MCF 10A (cell line): Measurements from ENCODE around the gene MAGI1. TPM values are rescaled to one million over a fixed set of nuclear protein-coding genes. Genes with fewer than 3 reads are reported as not detected.

Experiments used
- BruUV-seq: library from RNA; stranded (reverse); fragments of 400-500 nt; replicated peaks from 2 replicates; lab custom pipeline; 2021; lab: Mats Ljungman, UMichigan
- CTCF ChIA-PET: fragments of 300-600 bp; sonication (Branson Sonifier 250); formaldehyde crosslinking; extraction: SDS; loops from one replicate; lab custom pipeline; 2021; ENCODE audit warnings: antibody characterized with exemption, inconsistent platforms; lab: Yijun Ruan, JAX
- POLR2A ChIA-PET: fragments of 300-600, 350-650 bp; sonication (Branson Sonifier 250); formaldehyde crosslinking; extraction: SDS; loops from one replicate; lab custom pipeline; 2020; ENCODE audit warnings: antibody characterized with exemption, inconsistent platforms; lab: Yijun Ruan, JAX
- DNase-seq: peaks from one replicate; pipeline ENCODE4 v3.0.0-alpha.2; 2018; ENCODE audit not compliant: unreplicated experiment
- H3K27ac Mint-ChIP-seq: one replicate; pipeline ENCODE4 v1.8.0; 2022; ENCODE audit warnings: mild to moderate bottlenecking, low read depth, mixed read lengths; ENCODE audit not compliant: unreplicated experiment
- H3K27me3 Mint-ChIP-seq: one replicate; pipeline ENCODE4 v1.8.0; 2022; ENCODE audit warnings: mixed read lengths; ENCODE audit not compliant: insufficient read depth, unreplicated experiment
- H3K36me3 Mint-ChIP-seq: one replicate; pipeline ENCODE4 v1.8.0; 2022; ENCODE audit warnings: mild to moderate bottlenecking, moderate library complexity, mixed read lengths; ENCODE audit not compliant: insufficient read depth, unreplicated experiment
- H3K4me1 Mint-ChIP-seq: one replicate; pipeline ENCODE4 v1.8.0; 2022; ENCODE audit warnings: mixed read lengths; ENCODE audit not compliant: insufficient read depth, unreplicated experiment
- H3K4me3 Mint-ChIP-seq: one replicate; pipeline ENCODE4 v1.8.0; 2022; ENCODE audit warnings: mild to moderate bottlenecking, moderate library complexity, mixed read lengths; ENCODE audit not compliant: unreplicated experiment
- H3K9me3 Mint-ChIP-seq: one replicate; pipeline ENCODE4 v1.8.0; 2022; ENCODE audit warnings: mixed read lengths; ENCODE audit not compliant: unreplicated experiment
- intact Hi-C: fragments of 100-400 bp; cut with micrococcal nuclease; formaldehyde crosslinking; loops from 2 replicates; pipeline ENCODE4 v1.14.1; 2022
- total RNA-seq: library from RNA; stranded (reverse); gene quantifications from 2 replicates; pipeline ENCODE4 v1.2.3, GENCODE V29; 2022
- TF ChIP-seq, protein P1 (sequence below): fragments of 200-600 bp; IDR thresholded peaks from one replicate; pipeline ENCODE4 v1.8.0; 2022; ENCODE audit warnings: antibody characterized with exemption, mild to moderate bottlenecking; ENCODE audit not compliant: unreplicated experiment

Gene MAGI1
- total RNA-seq, 1 experiment from 2014 or later: 6.2 TPM

DNA sequence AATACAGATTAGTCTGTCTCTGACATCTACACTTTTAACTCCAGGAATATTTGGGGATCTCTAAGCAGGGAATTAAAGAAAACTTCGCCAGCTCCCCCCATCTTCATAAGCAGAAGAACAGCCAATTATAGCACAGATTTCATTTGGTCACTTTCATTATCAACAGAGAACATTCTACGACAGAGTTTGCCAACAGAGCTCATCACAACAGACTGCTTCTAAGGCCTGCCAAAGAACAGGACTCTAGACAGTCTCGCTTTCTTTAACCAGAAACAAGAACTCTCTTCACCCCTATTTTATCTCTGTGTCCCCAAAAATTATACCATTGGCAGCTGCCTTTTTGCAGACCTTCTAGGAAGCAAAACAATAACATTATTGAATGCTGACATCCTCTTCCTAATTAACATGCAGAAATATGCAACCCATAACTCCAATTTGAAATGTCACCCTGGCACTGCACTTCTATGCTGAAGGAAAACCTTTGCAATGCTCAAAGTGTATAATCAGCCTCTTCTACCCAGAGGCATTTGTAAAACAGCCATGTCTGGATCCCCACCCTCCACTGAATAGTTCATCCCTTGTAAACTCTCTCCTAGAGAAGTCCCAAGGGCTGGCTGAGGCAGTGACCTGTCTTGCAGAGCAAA, 552.8 kb downstream of the MAGI1 start:
- no peak overlapping the region for H3K4me3 Mint-ChIP-seq
- CTCF ChIA-PET: interaction anchor here (0.7 kb wide), 1 partner anchor 12 kb away, joined by 3 read pairs; no protein-coding TSS in a partner anchor
- H3K4me1 Mint-ChIP-seq: no peaks in the 10 kb centered on the region
- H3K27me3 Mint-ChIP-seq: no peaks in the 10 kb centered on the region
- H3K27ac Mint-ChIP-seq: no peak overlapping the region
- POLR2A ChIA-PET: interaction anchor here (1.2 kb wide), 1 partner anchor 7 kb away, joined by 4 read pairs; no protein-coding TSS in a partner anchor
- no TSS peak for BruUV-seq
- intact Hi-C loops: loop anchor here (5.0 kb wide), 1 partner anchor 186 kb away; no protein-coding TSS in a partner anchor
- TF ChIP-seq, protein P1, sequence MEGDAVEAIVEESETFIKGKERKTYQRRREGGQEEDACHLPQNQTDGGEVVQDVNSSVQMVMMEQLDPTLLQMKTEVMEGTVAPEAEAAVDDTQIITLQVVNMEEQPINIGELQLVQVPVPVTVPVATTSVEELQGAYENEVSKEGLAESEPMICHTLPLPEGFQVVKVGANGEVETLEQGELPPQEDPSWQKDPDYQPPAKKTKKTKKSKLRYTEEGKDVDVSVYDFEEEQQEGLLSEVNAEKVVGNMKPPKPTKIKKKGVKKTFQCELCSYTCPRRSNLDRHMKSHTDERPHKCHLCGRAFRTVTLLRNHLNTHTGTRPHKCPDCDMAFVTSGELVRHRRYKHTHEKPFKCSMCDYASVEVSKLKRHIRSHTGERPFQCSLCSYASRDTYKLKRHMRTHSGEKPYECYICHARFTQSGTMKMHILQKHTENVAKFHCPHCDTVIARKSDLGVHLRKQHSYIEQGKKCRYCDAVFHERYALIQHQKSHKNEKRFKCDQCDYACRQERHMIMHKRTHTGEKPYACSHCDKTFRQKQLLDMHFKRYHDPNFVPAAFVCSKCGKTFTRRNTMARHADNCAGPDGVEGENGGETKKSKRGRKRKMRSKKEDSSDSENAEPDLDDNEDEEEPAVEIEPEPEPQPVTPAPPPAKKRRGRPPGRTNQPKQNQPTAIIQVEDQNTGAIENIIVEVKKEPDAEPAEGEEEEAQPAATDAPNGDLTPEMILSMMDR: no peak
- H3K36me3 Mint-ChIP-seq: no peaks in the 10 kb centered on the region
- H3K9me3 Mint-ChIP-seq: no peaks in the 10 kb centered on the region
- no peak for DNase-seq

DNA sequence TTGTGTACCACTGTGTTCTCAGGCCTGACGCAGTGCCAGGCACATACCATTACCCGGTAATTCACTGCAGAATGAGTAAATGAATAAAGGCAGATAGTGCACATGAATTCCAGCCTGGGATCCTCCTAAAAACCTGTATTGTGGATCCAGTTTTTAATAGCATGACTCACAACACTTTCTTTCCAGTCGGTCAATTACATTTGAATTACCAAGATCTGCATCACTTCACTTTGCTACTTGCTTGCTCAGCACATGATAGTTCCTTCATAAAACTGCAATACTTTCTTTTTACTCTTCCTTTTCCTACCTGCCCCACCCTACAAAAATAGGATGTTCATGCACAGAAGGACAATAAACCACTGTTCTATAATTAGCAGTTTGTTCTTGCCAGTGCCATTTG, 553.8 kb downstream of the MAGI1 start:
- no peaks in the 10 kb centered on the region for H3K9me3 Mint-ChIP-seq
- POLR2A ChIA-PET: no interaction called here
- H3K36me3 Mint-ChIP-seq: no peaks in the 10 kb centered on the region
- H3K4me3 Mint-ChIP-seq: no peak overlapping the region
- TF ChIP-seq, protein P1: no peak
- CTCF ChIA-PET: interaction anchor here (0.7 kb wide), 1 partner anchor 1895 kb away, joined by 5 read pairs; no protein-coding TSS in a partner anchor
- no peaks in the 10 kb centered on the region for H3K27me3 Mint-ChIP-seq
- intact Hi-C loops: loop anchor here (5.0 kb wide), 1 partner anchor 187 kb away; no protein-coding TSS in a partner anchor
- no peak for DNase-seq
- H3K27ac Mint-ChIP-seq: no peak overlapping the region
- no peaks in the 10 kb centered on the region for H3K4me1 Mint-ChIP-seq
- no TSS peak for BruUV-seq

DNA sequence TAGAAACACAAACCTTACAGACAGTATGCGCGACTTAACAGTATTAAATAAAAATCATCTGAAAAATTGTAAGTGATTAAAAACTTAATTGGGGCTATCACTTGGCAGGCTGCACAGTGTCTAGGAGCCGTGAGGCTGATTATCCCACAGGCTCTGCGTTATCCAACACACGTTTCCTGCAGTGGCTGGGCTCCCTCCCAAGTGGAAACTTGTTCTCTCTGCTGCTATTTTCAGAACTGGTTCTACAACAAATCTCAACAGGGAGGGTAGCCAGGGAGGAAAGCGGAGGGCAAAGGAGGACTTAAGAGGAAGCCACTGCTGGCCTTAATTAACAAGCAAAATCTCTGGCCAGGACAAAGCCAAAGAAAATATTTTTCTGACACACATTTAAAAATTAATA, 555.2 kb downstream of the MAGI1 start:
- Mint-ChIP-seq H3K27ac (no peak overlapping the region), H3K27me3 (no peaks in the 10 kb centered on the region), H3K4me1 (no peaks in the 10 kb centered on the region), H3K9me3 (no peaks in the 10 kb centered on the region), H3K36me3 (no peaks in the 10 kb centered on the region), H3K4me3 (no peak overlapping the region)
- ChIA-PET CTCF (interaction anchor here (0.6 kb wide), 3 partner anchors 948 to 982 kb away, joined by 5 to 9 read pairs (median 6); no protein-coding TSS in a partner anchor), POLR2A (interaction anchor here (0.9 kb wide), 1 partner anchor 11 kb away, joined by 3 read pairs; no protein-coding TSS in a partner anchor)
- intact Hi-C loops: no loop called here
- no peak for DNase-seq
- BruUV-seq: no TSS peak
- TF ChIP-seq, protein P1: no peak

DNA sequence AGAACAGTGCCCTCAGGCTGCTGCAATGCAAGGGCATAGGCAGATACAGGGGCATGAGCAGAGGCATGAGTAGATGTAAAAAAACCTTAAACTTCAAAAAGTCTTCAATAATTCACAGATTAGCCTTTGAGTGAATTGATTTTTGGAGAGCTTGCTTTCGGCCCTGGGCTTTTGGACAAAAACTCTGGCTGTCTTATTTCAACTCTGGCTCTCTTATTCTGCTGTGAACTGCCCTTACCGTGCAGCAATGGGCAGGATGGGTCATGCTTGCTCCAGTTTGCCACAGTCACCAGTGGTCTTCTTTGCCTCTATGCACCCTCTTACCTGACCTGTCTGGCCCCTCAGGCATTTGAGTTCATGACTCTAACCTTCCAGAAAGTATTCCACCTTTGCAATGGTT, 555.7 kb downstream of the MAGI1 start:
- no TSS peak for BruUV-seq
- intact Hi-C loops: no loop called here
- no peaks in the 10 kb centered on the region for H3K27me3 Mint-ChIP-seq
- no peak overlapping the region for H3K4me3 Mint-ChIP-seq
- TF ChIP-seq, protein P1: no peak
- no peak overlapping the region for H3K27ac Mint-ChIP-seq
- no peak for DNase-seq
- no peaks in the 10 kb centered on the region for H3K9me3 Mint-ChIP-seq
- H3K36me3 Mint-ChIP-seq: no peaks in the 10 kb centered on the region
- CTCF ChIA-PET: interaction anchor here (0.6 kb wide), 1 partner anchor 953 kb away, joined by 6 read pairs; no protein-coding TSS in a partner anchor
- H3K4me1 Mint-ChIP-seq: no peaks in the 10 kb centered on the region
- POLR2A ChIA-PET: no interaction called here
